Measurements from ENCODE around the gene SH3BP4. TPM values are rescaled to one million over a fixed set of nuclear protein-coding genes. Genes with fewer than 3 reads are reported as not detected.

Gene SH3BP4
- total and polyA plus RNA-seq, 2 donors (not counting 1 experiment from before 2014, with no cell fraction given), result 1.00 to 1.3 TPM

GRCh38 chr2:234950730-234951663, 820 bp upstream of the SH3BP4 start:
- ATAC-seq (ENCODE audit: low read depth) (peak; percentile 12), DNase-seq (peak; percentile 39)
- H3K9me3 ChIP-seq (ENCODE audit: control extremely low read depth in 1 of 3, control insufficient read depth in 2 of 3, insufficient read depth in 1 of 3, low read length in 2 of 3), result peaks cover 0 to 3% (median 0%) of the 10 kb centered on the region in 3 donors
- Mint-ChIP-seq H3K27ac (no peak overlapping the region), H3K4me1 (peaks cover 18% of the 10 kb centered on the region), H3K9me3 (ENCODE audit: insufficient read depth) (no peaks in the 10 kb centered on the region), H3K27me3 (peaks cover 67% of the 10 kb centered on the region), H3K4me3 (peak overlapping the region; percentile 87)
- peak overlapping the region; percentile 98 for H3K4me2 ChIP-seq (replicated peaks; ENCODE audit: low read depth, low read length, poor library complexity, severe bottlenecking)
- H3K79me2 ChIP-seq (ENCODE audit: control insufficient read depth, insufficient read depth, low read length), result no peaks in the 10 kb centered on the region
- POLR2A ChIA-PET, result interaction anchor here (0.5 kb wide), 1 partner anchor 95 kb away, joined by 3 read pairs; no protein-coding TSS in a partner anchor
- no peaks in the 10 kb centered on the region for H3K36me3 ChIP-seq (replicated peaks in 1 of 2; ENCODE audit: control extremely low read depth in 1 of 2, control insufficient read depth in 1 of 2, extremely low read depth in 1 of 2, insufficient read depth in 2 of 2, low read length in 1 of 2)
- H3K4me3 ChIP-seq (ENCODE audit: control extremely low read depth in 1 of 5, extremely low read depth in 1 of 5, insufficient read depth in 1 of 5, low read depth in 2 of 5, low read length in 4 of 5), result peak overlapping the region; percentile 37 to 84 (median 53)
- H3K27ac ChIP-seq (ENCODE audit: low read length in 2 of 2), result no peak overlapping the region
- peak overlapping the region; percentile 75 for H2AFZ ChIP-seq (ENCODE audit: insufficient read depth, low read depth, low read length, poor library complexity, severe bottlenecking)
- peak overlapping the region; percentile 75 for H3K9ac ChIP-seq (ENCODE audit: low read length)
- CTCF ChIA-PET, result interaction anchor here (1.0 kb wide), 1 partner anchor 11 kb away, joined by 4 read pairs; no protein-coding TSS in a partner anchor
- intact Hi-C loops (cut with micrococcal nuclease), result loop anchor here (10.0 kb wide), 1 partner anchor 94 kb away; no protein-coding TSS in a partner anchor
- 5% methylated on average over 57 of the region's 59 CpGs for WGBS (ENCODE audit: insufficient coverage)
- H3K4me1 ChIP-seq (ENCODE audit: control insufficient read depth in 2 of 2, insufficient read depth in 2 of 2, low read length in 2 of 2), result peaks cover 18 to 21% of the 10 kb centered on the region in 2 donors
- H3K27me3 ChIP-seq (replicated peaks in 1 of 4; ENCODE audit: control extremely low read depth in 1 of 4, control insufficient read depth in 3 of 4, insufficient read depth in 4 of 4, low read length in 3 of 4), result peaks cover 0 to 54% (median 26%) of the 10 kb centered on the region in 4 experiments
- no peaks in the 10 kb centered on the region for H4K20me1 ChIP-seq (ENCODE audit: control insufficient read depth, insufficient read depth, low read length, poor library complexity, severe bottlenecking)
- TF ChIP-seq EZH2 (IDR thresholded peaks at IDR 0.05; ENCODE audit: borderline replicate concordance, insufficient read depth, low read depth, low read length, poor library complexity, severe bottlenecking) (no peak), CTCF (IDR thresholded peaks at IDR 0.05) (no peak)
